Endothelial cell of umbilical vein (primary cell): ENCODE data around the gene MMP23B. TPM values are rescaled to one million over a fixed set of nuclear protein-coding genes. Genes with fewer than 3 reads are reported as not detected.

Experiments used
- BruUV-seq: library from RNA; stranded (reverse); fragments of 400-500 nt; replicated peaks from 2 replicates; lab custom pipeline; 2021; lab: Mats Ljungman, UMichigan
- CTCF ChIA-PET: fragments of 300-600, 350-600 bp; sonication (Branson Sonifier 250); formaldehyde crosslinking; loops from one replicate; lab custom pipeline; 2021; ENCODE audit warnings: antibody characterized with exemption, inconsistent platforms; lab: Charles Lee
- POLR2A ChIA-PET: fragments of 300-600, 350-600 bp; sonication (Branson Sonifier 250); formaldehyde crosslinking; loops from one replicate; lab custom pipeline; 2021; ENCODE audit warnings: antibody characterized with exemption, inconsistent platforms; lab: Charles Lee
- DNase-seq: peaks from one replicate; pipeline ENCODE4 v3.0.0-alpha.2; 2011; ENCODE audit warnings: low read depth, low spot score
- FAIRE-seq: peaks from 2 replicates; lab custom pipeline; 2011; peaks lifted over from hg19 to GRCh38; lab: Jason Lieb, UNC
- H2AFZ ChIP-seq: 2 replicates; pipeline ENCODE4 v1.6.0; 2012; ENCODE audit warnings: low read depth, low read length, control low read depth, inconsistent platforms
- H3K27ac ChIP-seq: 2 replicates; pipeline ENCODE4 v1.5.1; 2011; ENCODE audit warnings: low read depth, mild to moderate bottlenecking, control low read depth, low read length, moderate library complexity; ENCODE audit not compliant: insufficient read depth
- H3K27me3 ChIP-seq, 2 experiments: 2 replicates each; pipeline versions ENCODE4 v1.6.0 to v1.6.1; 2011; ENCODE audit warnings: low read length in 2 of 2, mixed read lengths in 1 of 2; ENCODE audit not compliant: control insufficient read depth in 2 of 2, insufficient read depth in 2 of 2
- H3K36me3 ChIP-seq, 2 experiments: 2 replicates in 1 of 2; 3 replicates in 1 of 2; pipeline ENCODE4 v1.5.1; 2011; ENCODE audit warnings: low read length in 2 of 2, mild to moderate bottlenecking in 1 of 2, moderate library complexity in 1 of 2; ENCODE audit not compliant: control insufficient read depth in 2 of 2, insufficient read depth in 2 of 2; ENCODE audit errors: extremely low read depth in 1 of 2
- H3K4me1 ChIP-seq: 3 replicates; pipeline ENCODE4 v1.5.1; 2011; ENCODE audit warnings: mild to moderate bottlenecking, low read length; ENCODE audit not compliant: control insufficient read depth, insufficient read depth; ENCODE audit errors: extremely low read depth
- H3K4me2 ChIP-seq: 2 replicates; pipeline ENCODE4 v1.6.1; 2011; ENCODE audit warnings: low read length, control low read depth, mixed read lengths; ENCODE audit not compliant: insufficient read depth
- H3K4me3 ChIP-seq, 3 experiments: fragments of 200-600 bp in 1 of 3; sonication (generic), shearing (Covaris generic) in 1 of 3; replicated peaks in 1 of 3; 2 replicates each; pipeline ENCODE4 v1.5.1; 2011 to 2016; ENCODE audit warnings: control low read depth in 3 of 3, low read length in 3 of 3, mild to moderate bottlenecking in 2 of 3, inconsistent platforms in 1 of 3, low read depth in 1 of 3, moderate library complexity in 1 of 3; ENCODE audit not compliant: insufficient read depth in 1 of 3
- H3K79me2 ChIP-seq: 2 replicates; pipeline ENCODE4 v1.6.0; 2012; ENCODE audit warnings: low read length, inconsistent platforms; ENCODE audit not compliant: control insufficient read depth, insufficient read depth
- H3K9ac ChIP-seq: replicated peaks from 2 replicates; pipeline ENCODE3; 2011; ENCODE audit warnings: low read length, control low read depth; ENCODE audit not compliant: insufficient read depth; ENCODE audit errors: extremely low read depth
- H3K9me1 ChIP-seq: replicated peaks from 3 replicates; pipeline ENCODE4 v1.6.0; 2011; ENCODE audit warnings: mild to moderate bottlenecking, low read length; ENCODE audit not compliant: control insufficient read depth, insufficient read depth; ENCODE audit errors: extremely low read depth
- H3K9me3 ChIP-seq: replicated peaks from 2 replicates; pipeline ENCODE4 v1.5.1; 2012; ENCODE audit warnings: low read length, inconsistent platforms; ENCODE audit not compliant: control insufficient read depth, insufficient read depth
- H4K20me1 ChIP-seq: replicated peaks from 2 replicates; pipeline ENCODE3; 2011; ENCODE audit warnings: mild to moderate bottlenecking, low read length; ENCODE audit not compliant: control insufficient read depth, insufficient read depth; ENCODE audit errors: extremely low read depth
- EZH2 ChIP-seq: IDR thresholded peaks from 2 replicates; pipeline ENCODE4 v1.6.1; 2012; ENCODE audit warnings: borderline replicate concordance, low read depth, mild to moderate bottlenecking, moderate library complexity, low read length, inconsistent platforms; ENCODE audit not compliant: severe bottlenecking
- FOS ChIP-seq: IDR thresholded peaks from 2 replicates; pipeline ENCODE4 v1.6.1; 2011; ENCODE audit warnings: mild to moderate bottlenecking, low read length, moderate library complexity, borderline replicate concordance; ENCODE audit not compliant: insufficient read depth
- GATA2 ChIP-seq: IDR thresholded peaks from 2 replicates; pipeline ENCODE4 v1.7.0; 2011; ENCODE audit warnings: low read depth, mild to moderate bottlenecking, moderate library complexity, mixed read lengths, low read length; ENCODE audit not compliant: insufficient read length, insufficient read depth
- JUN ChIP-seq: IDR thresholded peaks from 2 replicates; pipeline ENCODE4 v1.6.1; 2011; ENCODE audit warnings: borderline replicate concordance, low read depth; ENCODE audit not compliant: insufficient read length, insufficient read depth
- MAX ChIP-seq: IDR thresholded peaks from 2 replicates; pipeline ENCODE4 v1.6.1; 2011; ENCODE audit not compliant: insufficient read depth, insufficient read length
- MYC ChIP-seq: IDR thresholded peaks from one replicate; pipeline ENCODE4 v1.6.1; 2011; ENCODE audit warnings: mild to moderate bottlenecking, low read depth, low read length
- POLR2A ChIP-seq: IDR thresholded peaks from 2 replicates; pipeline ENCODE4 v1.6.1; 2012; ENCODE audit warnings: low read depth, mild to moderate bottlenecking, control low read depth, low read length
- POLR2AphosphoS5 ChIP-seq: IDR thresholded peaks from 2 replicates; pipeline ENCODE4 v1.6.1; 2012; ENCODE audit warnings: low read depth, mild to moderate bottlenecking, control low read depth, low read length, moderate library complexity; ENCODE audit not compliant: insufficient read depth
- dilution Hi-C: fragments of 300-500 bp; cut with MboI; formaldehyde crosslinking; loops from one replicate; pipeline ENCODE4 v1.15.0; 2019; ENCODE audit warnings: low sequenced_read_pairs; ENCODE audit not compliant: extremely low pct_ligation_motif_present
- intact Hi-C: fragments of 100-400 bp; cut with micrococcal nuclease; formaldehyde crosslinking; loops from one replicate; pipeline ENCODE4 v1.10.0; 2022
- polyA plus RNA-seq, 4 experiments: library from polyadenylated mRNA; depleted of rRNA in 3 of 4; stranded (reverse) in 3 of 4; unstranded in 1 of 4; fragments of >200 nt; gene quantifications; 2 replicates each; pipeline versions ENCODE4 v1.2.1 to v1.2.3, GENCODE V29; 2011 to 2012; ENCODE audit warnings: missing spikeins in 1 of 4
- total RNA-seq: library from RNA; stranded (reverse); gene quantifications from 2 replicates; pipeline ENCODE4 v1.2.3, GENCODE V29; 2021
- TF ChIP-seq, protein P1 (sequence below), 2 donors: IDR thresholded peaks; 1 replicate in 1 of 2; 2 replicates in 1 of 2; pipeline ENCODE4 v1.5.1; 2011; ENCODE audit warnings: low read length in 2 of 2, mild to moderate bottlenecking in 2 of 2, moderate library complexity in 2 of 2, control low read depth in 1 of 2, inconsistent platforms in 1 of 2, low read depth in 1 of 2; ENCODE audit not compliant: insufficient read depth in 1 of 2; ENCODE audit errors: extremely low read depth in 1 of 2

MMP23B gene
- total and polyA plus RNA-seq, 2 donors (not counting 3 experiments of a cell fraction or from before 2014, with no cell fraction given), result 0.62 to 5.3 TPM

DNA sequence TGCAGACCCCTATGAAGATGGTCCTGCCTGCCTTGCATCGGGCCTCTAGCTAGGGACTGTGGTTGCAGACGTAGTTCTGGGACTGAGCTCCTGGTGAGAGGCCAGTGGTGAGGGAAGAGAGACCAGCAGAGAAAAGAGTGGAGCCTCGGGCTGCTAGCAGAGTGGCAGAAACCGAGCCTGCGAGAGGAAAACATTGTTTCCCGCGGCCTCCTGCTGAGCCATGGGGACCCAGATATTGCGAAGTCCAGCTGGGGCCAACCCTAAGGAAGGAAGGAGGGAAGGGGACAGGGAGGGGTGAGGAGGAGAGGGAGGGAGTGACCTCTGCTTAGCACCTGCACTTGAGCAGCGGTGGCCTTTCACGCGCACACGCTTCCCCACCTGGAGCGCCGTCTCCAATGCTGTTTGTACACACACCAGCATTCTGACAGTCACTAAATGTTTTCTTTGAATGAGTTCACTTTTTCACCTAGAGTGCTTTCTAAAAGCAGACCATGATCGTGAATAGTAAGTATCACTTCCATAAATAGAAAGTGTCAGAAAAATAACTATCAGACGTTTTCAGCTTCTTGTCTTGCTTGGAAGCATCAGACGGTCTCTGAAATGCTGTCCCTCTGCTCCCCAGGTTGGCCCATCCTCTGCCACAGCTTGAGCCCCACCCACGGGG, 29.5 kb upstream of the MMP23B start:
- no peaks in the 10 kb centered on the region for H3K4me1 ChIP-seq
- H3K27ac ChIP-seq, result no peak overlapping the region
- H3K9me3 ChIP-seq, result no peaks in the 10 kb centered on the region
- FAIRE-seq, result no peak
- CTCF ChIA-PET, result interaction anchor here (1.2 to 2.0 kb wide), 2 partner anchors 12 to 53 kb away, joined by 3 to 6 read pairs; partner anchors contain the start of gene MIB2
- H4K20me1 ChIP-seq, result no peaks in the 10 kb centered on the region
- H3K9me1 ChIP-seq, result no peaks in the 10 kb centered on the region
- H2AFZ ChIP-seq, result no peak overlapping the region
- POLR2A ChIA-PET, result interaction anchor here (0.6 kb wide), 1 partner anchor 464 kb away, joined by 5 read pairs; no protein-coding TSS in a partner anchor
- no peak overlapping the region for H3K4me3 ChIP-seq
- BruUV-seq, result no TSS peak
- dilution Hi-C loops, result no loop called here
- H3K4me2 ChIP-seq, result no peak overlapping the region
- DNase-seq, result no peak
- no peaks in the 10 kb centered on the region for H3K79me2 ChIP-seq
- TF ChIP-seq MYC, result no peak
- TF ChIP-seq MAX, result no peak
- TF ChIP-seq POLR2A, result no peak
- TF ChIP-seq FOS, result no peak
- TF ChIP-seq, protein P1, sequence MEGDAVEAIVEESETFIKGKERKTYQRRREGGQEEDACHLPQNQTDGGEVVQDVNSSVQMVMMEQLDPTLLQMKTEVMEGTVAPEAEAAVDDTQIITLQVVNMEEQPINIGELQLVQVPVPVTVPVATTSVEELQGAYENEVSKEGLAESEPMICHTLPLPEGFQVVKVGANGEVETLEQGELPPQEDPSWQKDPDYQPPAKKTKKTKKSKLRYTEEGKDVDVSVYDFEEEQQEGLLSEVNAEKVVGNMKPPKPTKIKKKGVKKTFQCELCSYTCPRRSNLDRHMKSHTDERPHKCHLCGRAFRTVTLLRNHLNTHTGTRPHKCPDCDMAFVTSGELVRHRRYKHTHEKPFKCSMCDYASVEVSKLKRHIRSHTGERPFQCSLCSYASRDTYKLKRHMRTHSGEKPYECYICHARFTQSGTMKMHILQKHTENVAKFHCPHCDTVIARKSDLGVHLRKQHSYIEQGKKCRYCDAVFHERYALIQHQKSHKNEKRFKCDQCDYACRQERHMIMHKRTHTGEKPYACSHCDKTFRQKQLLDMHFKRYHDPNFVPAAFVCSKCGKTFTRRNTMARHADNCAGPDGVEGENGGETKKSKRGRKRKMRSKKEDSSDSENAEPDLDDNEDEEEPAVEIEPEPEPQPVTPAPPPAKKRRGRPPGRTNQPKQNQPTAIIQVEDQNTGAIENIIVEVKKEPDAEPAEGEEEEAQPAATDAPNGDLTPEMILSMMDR (IDR thresholded peaks at IDR 0.05; ENCODE audit: extremely low read depth in 1 of 2, insufficient read depth in 1 of 2, low read depth in 1 of 2, low read length in 2 of 2), result no peak
- TF ChIP-seq POLR2AphosphoS5, result no peak
- no peak for TF ChIP-seq GATA2
- no peak for TF ChIP-seq EZH2
- no peak for TF ChIP-seq JUN
- peaks cover 7 to 20% of the 10 kb centered on the region in 2 experiments for H3K27me3 ChIP-seq
- intact Hi-C loops, result no loop called here
- H3K36me3 ChIP-seq, result no peaks in the 10 kb centered on the region
- H3K9ac ChIP-seq, result no peak overlapping the region
